H1 (cell line): ENCODE measurements around the gene L3MBTL2. TPM values are rescaled to one million over a fixed set of nuclear protein-coding genes. Genes with fewer than 3 reads are reported as not detected.

Experiments used
- CTCF ChIA-PET: fragments of 300-600 bp; sonication (Branson Sonifier 250); formaldehyde crosslinking; loops from one replicate; lab custom pipeline; 2021; ENCODE audit not compliant: partially characterized antibody; lab: Charles Lee
- POLR2A ChIA-PET: fragments of 300-600 bp; sonication (Branson Sonifier 250); formaldehyde crosslinking; loops from one replicate; lab custom pipeline; 2021; ENCODE audit warnings: inconsistent platforms; ENCODE audit not compliant: partially characterized antibody; lab: Charles Lee
- DNase-seq, 2 experiments: peaks; one replicate each; pipeline versions ENCODE4 v3.0.0 to v3.0.0-alpha.2; 2010 to 2022; ENCODE audit warnings: low spot score in 2 of 2, low read depth in 1 of 2, mixed read lengths in 1 of 2
- FAIRE-seq: peaks from 2 replicates; lab custom pipeline; 2011; peaks lifted over from hg19 to GRCh38; lab: Jason Lieb, UNC
- H2AFZ ChIP-seq: 2 replicates; pipeline ENCODE4 v1.8.1; 2012; ENCODE audit warnings: low read length, inconsistent platforms
- H2AK5ac ChIP-seq: 2 replicates; pipeline ENCODE4 v1.6.1; 2013; ENCODE audit warnings: low read depth, low read length
- H2BK120ac ChIP-seq: replicated peaks from 2 replicates; pipeline ENCODE3; 2013; ENCODE audit warnings: low read depth, low read length, inconsistent platforms
- H2BK12ac ChIP-seq: 2 replicates; pipeline ENCODE4 v1.6.1; 2013; ENCODE audit warnings: low read depth, low read length
- H2BK15ac ChIP-seq: 2 replicates; pipeline ENCODE4 v1.6.1; 2013; ENCODE audit warnings: low read length
- H2BK20ac ChIP-seq: 2 replicates; pipeline ENCODE4 v1.6.1; 2013; ENCODE audit warnings: low read length
- H2BK5ac ChIP-seq: 2 replicates; pipeline ENCODE4 v1.6.1; 2013; ENCODE audit warnings: low read depth, low read length
- H3K14ac ChIP-seq: 2 replicates; pipeline ENCODE4 v1.6.1; 2013; ENCODE audit warnings: inconsistent platforms; ENCODE audit not compliant: insufficient read length
- H3K18ac ChIP-seq: 2 replicates; pipeline ENCODE4 v1.6.1; 2013; ENCODE audit warnings: low read length; ENCODE audit errors: extremely low read depth
- H3K23ac ChIP-seq: 2 replicates; pipeline ENCODE4 v1.6.1; 2013; ENCODE audit warnings: inconsistent platforms; ENCODE audit not compliant: insufficient read length
- H3K23me2 ChIP-seq: 2 replicates; pipeline ENCODE4 v1.6.1; 2013; ENCODE audit warnings: low read depth, low read length
- H3K27ac ChIP-seq: 2 replicates; pipeline ENCODE4 v1.6.1; 2011; ENCODE audit warnings: low read depth, low read length, inconsistent platforms
- H3K27me3 ChIP-seq, 4 experiments: replicated peaks in 1 of 4; 1 replicate in 1 of 4; 2 replicates in 3 of 4; pipeline versions ENCODE4 v1.6.1 to v1.8.1; 2011 to 2013; ENCODE audit warnings: low read length in 3 of 4, mild to moderate bottlenecking in 3 of 4, inconsistent platforms in 2 of 4, mixed read lengths in 2 of 4, moderate library complexity in 1 of 4; ENCODE audit not compliant: control insufficient read depth in 3 of 4, insufficient read depth in 3 of 4; ENCODE audit errors: extremely low read depth in 1 of 4
- H3K36me3 ChIP-seq, 4 experiments: 2 replicates each; pipeline versions ENCODE4 v1.6.1 to v1.8.1; 2011 to 2013; ENCODE audit warnings: mild to moderate bottlenecking in 4 of 4, low read length in 3 of 4, moderate library complexity in 2 of 4, control low read depth in 1 of 4, inconsistent platforms in 1 of 4; ENCODE audit not compliant: insufficient read depth in 4 of 4, control insufficient read depth in 2 of 4
- H3K4ac ChIP-seq: replicated peaks from 2 replicates; pipeline ENCODE3; 2013; ENCODE audit warnings: low read length, low read depth, mixed read lengths, inconsistent platforms; ENCODE audit not compliant: insufficient read length
- H3K4me1 ChIP-seq, 4 experiments: replicated peaks in 1 of 4; 1 replicate in 1 of 4; 2 replicates in 3 of 4; pipeline versions ENCODE4 v1.6.1 to v1.8.1; 2011 to 2013; ENCODE audit warnings: low read length in 3 of 4, inconsistent platforms in 2 of 4, mixed read lengths in 1 of 4; ENCODE audit not compliant: insufficient read depth in 4 of 4, control insufficient read depth in 3 of 4
- H3K4me2 ChIP-seq, 2 experiments: 2 replicates each; pipeline versions ENCODE4 v1.6.1 to v1.8.1; 2011 to 2013; ENCODE audit warnings: low read depth in 2 of 2, low read length in 2 of 2, control low read depth in 1 of 2, inconsistent platforms in 1 of 2, mild to moderate bottlenecking in 1 of 2; ENCODE audit not compliant: insufficient read depth in 1 of 2
- H3K4me3 ChIP-seq, 4 experiments: fragments of 200-600, 300-600 bp in 1 of 4; sonication (generic), shearing (Covaris generic), sonication (Bioruptor Twin) in 1 of 4; 2 replicates each; pipeline versions ENCODE4 v1.5.1 to v1.8.1; 2011 to 2016; ENCODE audit warnings: low read length in 4 of 4, low read depth in 3 of 4, control low read depth in 2 of 4, inconsistent platforms in 2 of 4, mild to moderate bottlenecking in 2 of 4, mixed read lengths in 1 of 4, moderate library complexity in 1 of 4; ENCODE audit not compliant: insufficient read depth in 2 of 4; ENCODE audit errors: extremely low read depth in 1 of 4
- H3K56ac ChIP-seq: replicated peaks from 2 replicates; pipeline ENCODE3; 2013; ENCODE audit warnings: low read depth, mild to moderate bottlenecking, mixed read lengths, low read length, inconsistent platforms; ENCODE audit not compliant: insufficient read length
- H3K79me1 ChIP-seq: 2 replicates; pipeline ENCODE4 v1.6.1; 2013; ENCODE audit warnings: low read depth, low read length, control low read depth
- H3K79me2 ChIP-seq, 2 experiments: 2 replicates each; pipeline versions ENCODE4 v1.6.1 to v1.8.1; 2012 to 2013; ENCODE audit warnings: low read length in 2 of 2, mild to moderate bottlenecking in 2 of 2, inconsistent platforms in 1 of 2; ENCODE audit not compliant: insufficient read depth in 2 of 2, control insufficient read depth in 1 of 2
- H3K9ac ChIP-seq, 4 experiments: replicated peaks in 1 of 4; 1 replicate in 1 of 4; 2 replicates in 3 of 4; pipeline versions ENCODE4 v1.6.1 to v1.8.1; 2011 to 2013; ENCODE audit warnings: low read depth in 3 of 4, low read length in 3 of 4, control low read depth in 2 of 4, mild to moderate bottlenecking in 2 of 4, moderate library complexity in 2 of 4, inconsistent platforms in 1 of 4; ENCODE audit errors: extremely low read depth in 1 of 4
- H3K9me3 ChIP-seq, 2 experiments: 2 replicates each; pipeline versions ENCODE4 v1.6.1 to v1.8.1; 2012 to 2013; ENCODE audit warnings: mild to moderate bottlenecking in 2 of 2, moderate library complexity in 2 of 2, control low read depth in 1 of 2, inconsistent platforms in 1 of 2, low read depth in 1 of 2, low read length in 1 of 2, mixed read lengths in 1 of 2; ENCODE audit not compliant: insufficient read depth in 2 of 2
- H4K20me1 ChIP-seq, 2 experiments: replicated peaks in 1 of 2; 2 replicates each; pipeline versions ENCODE3 to v1.8.1; 2011 to 2013; ENCODE audit warnings: inconsistent platforms in 2 of 2, low read length in 2 of 2, mild to moderate bottlenecking in 1 of 2; ENCODE audit not compliant: insufficient read depth in 2 of 2, control insufficient read depth in 1 of 2
- H4K5ac ChIP-seq: 2 replicates; pipeline ENCODE4 v1.6.1; 2013; ENCODE audit warnings: low read length, low read depth, mixed read lengths, inconsistent platforms; ENCODE audit not compliant: insufficient read length
- H4K8ac ChIP-seq: 2 replicates; pipeline ENCODE4 v1.8.0; 2013; ENCODE audit warnings: mild to moderate bottlenecking, moderate library complexity, low read length, inconsistent platforms; ENCODE audit not compliant: insufficient read depth; ENCODE audit errors: extremely low read depth
- H4K91ac ChIP-seq: replicated peaks from 2 replicates; pipeline ENCODE3; 2013; ENCODE audit warnings: low read length, mixed read lengths, inconsistent platforms; ENCODE audit not compliant: insufficient read length
- BCL11A ChIP-seq, 2 experiments: IDR thresholded peaks; one replicate each; pipeline ENCODE4 v1.6.1; 2011; ENCODE audit warnings: low read depth in 2 of 2, low read length in 2 of 2, mild to moderate bottlenecking in 2 of 2
- CBX8 ChIP-seq: fragments of 300-800, 300-1000 bp; sonication (generic); IDR thresholded peaks from 2 replicates; pipeline ENCODE4 v1.7.1; 2016; ENCODE audit warnings: low read depth, low read length, borderline replicate concordance
- EZH2 ChIP-seq: fragments of 200-600 bp; sonication (generic); IDR thresholded peaks from 2 replicates; pipeline ENCODE4 v1.7.1; 2012; ENCODE audit warnings: low read depth, mild to moderate bottlenecking, moderate library complexity, low read length, inconsistent platforms; ENCODE audit not compliant: severe bottlenecking
- KDM1A ChIP-seq: fragments of 200-600, 300-600 bp; sonication (generic); IDR thresholded peaks from 2 replicates; pipeline ENCODE4 v1.7.1; 2016; ENCODE audit warnings: mild to moderate bottlenecking, low read length, borderline replicate concordance
- POLR2AphosphoS5 ChIP-seq: IDR thresholded peaks from 2 replicates; pipeline ENCODE4 v1.6.1; 2011; ENCODE audit warnings: low read depth, low read length
- RFX5 ChIP-seq: IDR thresholded peaks from 2 replicates; pipeline ENCODE4 v1.6.1; 2011; ENCODE audit warnings: low read depth, low read length, improper control_type of control experiment, borderline replicate concordance
- SUZ12 ChIP-seq: fragments of 200-600 bp; sonication (generic); IDR thresholded peaks from 2 replicates; pipeline ENCODE4 v1.6.1; 2012; ENCODE audit warnings: mild to moderate bottlenecking, inconsistent platforms, low read length, moderate library complexity, mixed read lengths
- TAF7 ChIP-seq: optimal IDR thresholded peaks from 2 replicates; pipeline ENCODE3; 2011; ENCODE audit warnings: low read depth, mild to moderate bottlenecking, inconsistent platforms, low read length, moderate library complexity, borderline replicate concordance
- TEAD4 ChIP-seq: IDR thresholded peaks from 2 replicates; pipeline ENCODE4 v1.6.1; 2012; ENCODE audit warnings: low read depth, low read length, inconsistent platforms, mixed read lengths
- WGBS, 2 experiments: shearing (Covaris generic) in 1 of 2; methylation state at CpG; one replicate each; pipeline versions ENCODE4 v1.1.6 to v1.1.7; 2013 to 2015; ENCODE audit warnings: low lambda C conversion rate in 2 of 2, mixed read lengths in 2 of 2, inconsistent platforms in 1 of 2, low coverage in 1 of 2, missing lambda C conversion rate in 1 of 2; ENCODE audit not compliant: insufficient replicate concordance in 2 of 2, insufficient coverage in 1 of 2, insufficient read length in 1 of 2; ENCODE audit errors: extremely low coverage in 1 of 2, missing lambda C conversion rate in 1 of 2; 5-methylcytosine and 5-hydroxymethylcytosine counted together
- polyA plus RNA-seq, 7 experiments: library from polyadenylated mRNA; depleted of rRNA in 3 of 7; stranded (reverse) in 5 of 7; unstranded in 2 of 7; fragments of >200 nt in 5 of 7; fragments of 200-250 nt in 2 of 7; gene quantifications; 1 replicate in 5 of 7; 2 replicates in 1 of 7; 4 replicates in 1 of 7; pipeline versions ENCODE4 v1.2.1 to v1.2.3, GENCODE V29; 2011 to 2013; ENCODE audit warnings: missing spikeins in 2 of 7, mixed read lengths in 2 of 7
- total RNA-seq: library from RNA; stranded (reverse); fragmentation: NEBNext Ultra II Directional; extraction: Animal tissue kit (Norgen Biotek cat#: 25700); gene quantifications from 2 replicates; pipeline ENCODE4 v1.2.1, GENCODE V29; 2021
- TF ChIP-seq, protein P1 (sequence below): IDR thresholded peaks from 2 replicates; pipeline ENCODE4 v1.6.1; 2011; ENCODE audit warnings: low read length, improper control_type of control experiment

The L3MBTL2 gene
- total and polyA plus RNA-seq, 2 of the 8 experiments (the other 6 are each of a cell fraction or from before 2014, with no cell fraction given), result 23.9 to 24.9 TPM

DNA sequence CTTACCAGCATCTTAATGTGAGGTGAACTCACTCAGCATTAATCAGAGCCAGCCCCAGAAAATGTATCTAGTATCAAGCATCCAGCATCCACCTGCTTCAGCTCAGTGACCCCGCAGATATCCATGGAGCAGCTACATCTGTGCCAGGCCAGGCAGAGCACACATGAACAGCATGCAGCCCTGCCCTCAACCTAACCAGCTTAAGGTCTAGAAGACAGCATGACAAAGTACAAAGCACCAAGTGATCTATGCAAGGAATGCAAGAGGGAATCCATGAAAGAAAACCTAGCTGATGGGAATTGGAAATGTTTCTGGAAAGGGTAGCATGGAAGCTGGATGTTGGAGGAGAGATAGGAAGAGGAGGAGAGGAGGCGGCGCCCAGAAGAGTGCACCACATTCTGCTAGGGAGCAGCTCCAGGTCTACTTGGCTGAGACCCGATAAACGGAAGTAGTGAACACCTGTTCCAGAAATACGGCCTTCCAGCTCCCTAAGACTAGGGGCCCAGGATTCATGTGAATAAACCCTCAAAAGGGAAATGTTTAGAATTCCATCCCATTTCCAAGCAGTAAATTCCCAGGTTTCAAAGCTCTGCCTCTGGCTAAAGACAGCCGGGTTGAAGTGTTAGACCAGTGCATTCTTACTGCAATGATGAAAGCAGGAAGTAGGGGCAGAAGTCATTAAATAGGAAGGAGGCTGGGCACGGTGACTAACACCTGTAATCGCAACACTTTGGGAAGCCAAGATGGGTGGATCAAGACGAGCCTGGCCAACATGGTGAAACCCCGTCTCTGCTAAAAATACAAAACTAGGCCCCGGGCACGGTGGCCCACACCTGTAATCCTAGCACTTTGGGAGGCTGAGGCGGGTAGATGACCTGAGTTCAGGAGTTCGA is 23.5 kb upstream of the L3MBTL2 start:
- H4K8ac ChIP-seq, result no peak overlapping the region
- H3K79me2 ChIP-seq, result no peaks in the 10 kb centered on the region
- no peak overlapping the region for H3K14ac ChIP-seq
- ChIA-PET POLR2A (interaction anchor here (1.0 to 3.0 kb wide), 9 partner anchors 12 to 63 kb away, joined by 3 to 30 read pairs (median 7); partner anchors contain the start of gene CHADL), CTCF (interaction anchor here (1.3 to 3.0 kb wide), 5 partner anchors 9 to 56 kb away, joined by 4 to 17 read pairs (median 9); no protein-coding TSS in a partner anchor)
- H2BK5ac ChIP-seq, result peak overlapping the region; percentile 67; the same call in 1 of the 2 replicates
- H2AK5ac ChIP-seq, result no peak overlapping the region; the same call in 1 of the 2 replicates
- 92% methylated on average over 15 of the region's 15 CpGs; no CpG with 5 or more reads in 1 of the 2 experiments for WGBS, 2 experiments
- H3K27me3 ChIP-seq, result no peaks in the 10 kb centered on the region
- no peaks in the 10 kb centered on the region; the same call in 1 of the 2 replicates for H3K79me1 ChIP-seq
- no peak overlapping the region for H3K4me2 ChIP-seq
- no peak overlapping the region for H3K23ac ChIP-seq
- peak overlapping the region; percentile 19; the same call in 1 of the 2 replicates for H3K18ac ChIP-seq
- H3K36me3 ChIP-seq, result peaks cover 18 to 38% (median 21%) of the 10 kb centered on the region in 4 experiments
- no peak overlapping the region for H3K4me3 ChIP-seq
- FAIRE-seq (no peak), DNase-seq (no peak)
- no peak overlapping the region for H2AFZ ChIP-seq
- no peak overlapping the region for H4K5ac ChIP-seq
- no peak overlapping the region for H2BK120ac ChIP-seq
- H3K23me2 ChIP-seq, result no peaks in the 10 kb centered on the region
- H2BK12ac ChIP-seq, result no peak overlapping the region
- H3K4me1 ChIP-seq, result peaks cover 0 to 5% (median 4%) of the 10 kb centered on the region in 4 experiments; a peak in 5 of 7 replicates
- H4K20me1 ChIP-seq, result peaks cover 3 to 8% of the 10 kb centered on the region in 2 experiments
- H2BK20ac ChIP-seq, result no peak overlapping the region; the same call in 1 of the 2 replicates
- no peak overlapping the region for H3K9ac ChIP-seq
- H3K4ac ChIP-seq, result peak overlapping the region; percentile 36
- H3K9me3 ChIP-seq, result no peaks in the 10 kb centered on the region
- no peak overlapping the region for H3K27ac ChIP-seq
- no peak overlapping the region for H4K91ac ChIP-seq
- H3K56ac ChIP-seq, result no peak overlapping the region
- H2BK15ac ChIP-seq, result no peak overlapping the region; the same call in 1 of the 2 replicates
- TF ChIP-seq RFX5 (no peak), CBX8 (no peak), BCL11A (IDR thresholded peaks at IDR 0.05; ENCODE audit: low read depth in 2 of 2, low read length in 2 of 2) (no peak), TAF7 (no peak), KDM1A (no peak), EZH2 (no peak), SUZ12 (no peak), TEAD4 (no peak), POLR2AphosphoS5 (peak; percentile 84; the same call in 1 of the 2 replicates)
- TF ChIP-seq, protein P1, sequence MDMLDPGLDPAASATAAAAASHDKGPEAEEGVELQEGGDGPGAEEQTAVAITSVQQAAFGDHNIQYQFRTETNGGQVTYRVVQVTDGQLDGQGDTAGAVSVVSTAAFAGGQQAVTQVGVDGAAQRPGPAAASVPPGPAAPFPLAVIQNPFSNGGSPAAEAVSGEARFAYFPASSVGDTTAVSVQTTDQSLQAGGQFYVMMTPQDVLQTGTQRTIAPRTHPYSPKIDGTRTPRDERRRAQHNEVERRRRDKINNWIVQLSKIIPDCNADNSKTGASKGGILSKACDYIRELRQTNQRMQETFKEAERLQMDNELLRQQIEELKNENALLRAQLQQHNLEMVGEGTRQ, result no peak
